SK-N-MC (cell line): ENCODE results near the gene EIF2D.

Source experiments
- EZH2 ChIP-seq: fragments of 200-600 bp; sonication (generic); IDR thresholded peaks from one replicate; pipeline ENCODE4 v1.6.1; 2017; ENCODE audit warnings: antibody characterized with exemption
- POLR2AphosphoS5 ChIP-seq: IDR thresholded peaks from 2 replicates; pipeline ENCODE4 v1.6.1; 2012; ENCODE audit warnings: mild to moderate bottlenecking, low read depth, low read length, borderline replicate concordance

DNA sequence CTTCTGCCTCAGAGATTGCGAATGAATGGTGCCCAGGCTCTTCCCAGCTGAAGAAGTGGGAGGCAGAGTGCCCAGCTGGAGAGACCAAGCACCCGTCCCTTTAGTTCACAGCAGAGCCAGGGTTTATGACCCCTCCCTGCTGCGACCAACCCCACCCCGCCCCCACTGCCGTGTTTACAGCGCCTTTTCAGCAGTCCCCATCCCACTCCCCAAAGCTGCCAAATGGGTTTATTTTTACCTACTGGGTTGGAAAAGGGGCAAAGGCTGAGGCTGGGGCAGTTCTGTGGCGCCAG lies 46.7 kb upstream of the EIF2D start:
- TF ChIP-seq POLR2AphosphoS5 (no peak), EZH2 (no peak)
